Progenitor cell of endocrine pancreas (in vitro differentiated cells): Measurements from ENCODE around the gene ACOXL. TPM values are rescaled to one million over a fixed set of nuclear protein-coding genes. Genes with fewer than 3 reads are reported as not detected.

Source experiments
- DNase-seq: peaks from one replicate; pipeline ENCODE4 v3.0.0; 2021; ENCODE audit warnings: low spot score; ENCODE audit not compliant: unreplicated experiment
- H3K27ac Mint-ChIP-seq: 2 replicates; pipeline ENCODE4 v1.8.0; 2021; ENCODE audit warnings: mild to moderate bottlenecking, moderate library complexity, mixed read lengths
- H3K27me3 Mint-ChIP-seq: 2 replicates; pipeline ENCODE4 v1.8.0; 2021; ENCODE audit warnings: mixed read lengths
- H3K36me3 Mint-ChIP-seq: 2 replicates; pipeline ENCODE4 v1.8.0; 2022; ENCODE audit warnings: mixed read lengths; ENCODE audit not compliant: insufficient read depth
- H3K4me1 Mint-ChIP-seq: 2 replicates; pipeline ENCODE4 v1.8.0; 2021; ENCODE audit warnings: low read depth, mixed read lengths
- H3K4me3 Mint-ChIP-seq: 2 replicates; pipeline ENCODE4 v1.8.0; 2021; ENCODE audit warnings: low read depth, mild to moderate bottlenecking, moderate library complexity, mixed read lengths
- H3K9me3 Mint-ChIP-seq: 2 replicates; pipeline ENCODE4 v1.8.0; 2021; ENCODE audit warnings: low read depth, mixed read lengths
- total RNA-seq: library from RNA; stranded (reverse); gene quantifications from 2 replicates; pipeline ENCODE4 v1.2.1, GENCODE V29; 2021
- TF ChIP-seq, protein P1 (sequence below): fragments of 200-600 bp; sonication (generic); IDR thresholded peaks from one replicate; pipeline ENCODE4 v1.5.0; 2021; ENCODE audit warnings: antibody characterized with exemption, mild to moderate bottlenecking; ENCODE audit not compliant: unreplicated experiment

The ACOXL gene
- total RNA-seq, 1 donor from 2014 or later, result 0.19 TPM

DNA sequence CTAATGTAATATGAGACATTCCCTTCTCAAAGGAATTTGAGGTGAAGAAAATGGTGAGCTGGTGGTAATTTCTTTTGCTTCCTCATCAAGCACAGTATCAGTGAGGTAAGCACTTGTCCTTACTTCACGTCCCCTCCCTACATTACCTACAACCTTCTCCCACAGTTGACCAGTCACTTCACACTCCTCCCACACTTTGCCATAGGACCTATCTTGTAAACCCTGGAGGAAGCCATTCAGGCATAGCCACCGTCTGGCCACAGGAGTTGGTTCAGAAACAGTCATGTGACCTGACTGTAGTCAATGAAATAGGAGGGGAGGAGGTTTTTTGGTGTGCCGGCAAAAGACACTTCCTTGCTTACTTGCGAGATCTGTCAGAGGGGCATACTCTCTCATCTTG, 12.1 kb downstream of the ACOXL start:
- no peak overlapping the region for H3K27ac Mint-ChIP-seq
- peaks cover 13% of the 10 kb centered on the region for H3K4me1 Mint-ChIP-seq
- H3K36me3 Mint-ChIP-seq, result no peaks in the 10 kb centered on the region
- TF ChIP-seq, protein P1, sequence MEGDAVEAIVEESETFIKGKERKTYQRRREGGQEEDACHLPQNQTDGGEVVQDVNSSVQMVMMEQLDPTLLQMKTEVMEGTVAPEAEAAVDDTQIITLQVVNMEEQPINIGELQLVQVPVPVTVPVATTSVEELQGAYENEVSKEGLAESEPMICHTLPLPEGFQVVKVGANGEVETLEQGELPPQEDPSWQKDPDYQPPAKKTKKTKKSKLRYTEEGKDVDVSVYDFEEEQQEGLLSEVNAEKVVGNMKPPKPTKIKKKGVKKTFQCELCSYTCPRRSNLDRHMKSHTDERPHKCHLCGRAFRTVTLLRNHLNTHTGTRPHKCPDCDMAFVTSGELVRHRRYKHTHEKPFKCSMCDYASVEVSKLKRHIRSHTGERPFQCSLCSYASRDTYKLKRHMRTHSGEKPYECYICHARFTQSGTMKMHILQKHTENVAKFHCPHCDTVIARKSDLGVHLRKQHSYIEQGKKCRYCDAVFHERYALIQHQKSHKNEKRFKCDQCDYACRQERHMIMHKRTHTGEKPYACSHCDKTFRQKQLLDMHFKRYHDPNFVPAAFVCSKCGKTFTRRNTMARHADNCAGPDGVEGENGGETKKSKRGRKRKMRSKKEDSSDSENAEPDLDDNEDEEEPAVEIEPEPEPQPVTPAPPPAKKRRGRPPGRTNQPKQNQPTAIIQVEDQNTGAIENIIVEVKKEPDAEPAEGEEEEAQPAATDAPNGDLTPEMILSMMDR, result no peak
- peaks cover 73% of the 10 kb centered on the region for H3K27me3 Mint-ChIP-seq
- no peak for DNase-seq
- H3K4me3 Mint-ChIP-seq, result no peak overlapping the region
- H3K9me3 Mint-ChIP-seq, result no peaks in the 10 kb centered on the region

DNA sequence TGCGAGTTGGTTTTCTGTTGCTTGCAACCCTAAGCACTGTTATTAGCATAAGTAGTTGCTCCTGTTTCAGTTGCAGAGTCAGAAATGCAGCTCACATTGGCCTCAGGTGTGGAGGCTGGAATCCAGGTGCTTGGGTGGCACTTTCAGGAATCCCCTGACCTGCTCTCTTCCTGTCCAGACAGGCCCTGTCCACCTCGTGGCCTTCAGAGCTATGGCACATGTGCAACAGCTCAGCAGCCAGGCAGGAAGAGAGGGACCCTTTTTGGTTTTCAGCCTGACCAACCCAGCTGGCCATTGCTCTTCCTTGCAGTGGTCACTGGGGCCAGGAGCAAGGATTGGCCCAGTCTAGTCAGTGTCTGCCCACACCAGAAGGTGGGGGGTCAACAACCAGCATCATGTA, 12.7 kb downstream of the ACOXL start:
- Mint-ChIP-seq H3K4me3 (no peak overlapping the region), H3K36me3 (no peaks in the 10 kb centered on the region), H3K9me3 (no peaks in the 10 kb centered on the region), H3K27ac (no peak overlapping the region), H3K4me1 (peaks cover 13% of the 10 kb centered on the region), H3K27me3 (peaks cover 76% of the 10 kb centered on the region)
- TF ChIP-seq, protein P1, result no peak
- DNase-seq, result no peak

DNA sequence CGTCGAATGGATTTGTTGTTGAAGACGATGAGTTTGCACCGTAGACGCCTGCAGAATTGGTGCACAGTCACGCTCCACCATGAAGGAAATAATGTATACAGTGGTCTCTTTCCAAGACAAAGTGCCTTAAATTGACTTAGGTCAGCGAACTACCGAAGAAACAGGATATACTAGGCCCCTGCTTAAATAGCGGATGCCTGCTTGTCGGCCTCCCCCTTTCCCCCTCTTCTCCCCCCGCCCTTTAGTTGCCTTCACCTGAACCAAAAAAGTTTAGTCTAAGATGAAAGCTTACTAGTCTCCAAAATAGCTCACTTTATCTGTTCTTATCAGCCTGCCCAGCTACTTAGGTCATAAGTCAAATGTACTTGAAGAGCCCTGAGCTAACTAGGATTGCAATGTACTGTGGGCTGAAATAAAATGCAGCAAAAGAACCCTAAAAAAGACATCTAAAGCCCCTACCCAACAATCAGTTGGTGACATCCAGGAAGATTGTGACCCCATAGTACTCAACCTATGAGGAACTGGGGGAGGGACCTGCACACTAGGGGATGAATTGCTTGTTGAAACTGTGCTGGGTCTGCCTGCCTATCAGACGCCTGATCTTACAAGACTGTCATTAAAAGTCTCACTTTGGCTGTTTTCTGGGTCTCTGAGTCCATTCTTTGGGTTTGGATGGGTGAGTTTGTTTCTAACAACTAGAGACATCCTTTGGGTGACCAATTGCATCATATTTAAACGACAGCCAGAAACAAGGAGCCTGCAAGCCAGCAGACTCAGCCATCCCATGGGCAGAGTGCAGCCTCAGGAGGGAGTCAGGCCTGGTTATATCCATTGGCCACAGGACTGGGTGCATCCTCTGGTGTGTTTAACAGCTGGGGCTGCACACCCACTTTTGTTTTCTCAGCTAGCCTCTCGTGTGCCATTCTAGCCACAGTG, 14.5 kb downstream of the ACOXL start:
- Mint-ChIP-seq H3K9me3 (no peaks in the 10 kb centered on the region), H3K4me1 (peaks cover 13% of the 10 kb centered on the region), H3K36me3 (no peaks in the 10 kb centered on the region), H3K27me3 (peaks cover 63% of the 10 kb centered on the region), H3K27ac (no peak overlapping the region), H3K4me3 (no peak overlapping the region)
- TF ChIP-seq, protein P1, result no peak
- DNase-seq, result no peak

DNA sequence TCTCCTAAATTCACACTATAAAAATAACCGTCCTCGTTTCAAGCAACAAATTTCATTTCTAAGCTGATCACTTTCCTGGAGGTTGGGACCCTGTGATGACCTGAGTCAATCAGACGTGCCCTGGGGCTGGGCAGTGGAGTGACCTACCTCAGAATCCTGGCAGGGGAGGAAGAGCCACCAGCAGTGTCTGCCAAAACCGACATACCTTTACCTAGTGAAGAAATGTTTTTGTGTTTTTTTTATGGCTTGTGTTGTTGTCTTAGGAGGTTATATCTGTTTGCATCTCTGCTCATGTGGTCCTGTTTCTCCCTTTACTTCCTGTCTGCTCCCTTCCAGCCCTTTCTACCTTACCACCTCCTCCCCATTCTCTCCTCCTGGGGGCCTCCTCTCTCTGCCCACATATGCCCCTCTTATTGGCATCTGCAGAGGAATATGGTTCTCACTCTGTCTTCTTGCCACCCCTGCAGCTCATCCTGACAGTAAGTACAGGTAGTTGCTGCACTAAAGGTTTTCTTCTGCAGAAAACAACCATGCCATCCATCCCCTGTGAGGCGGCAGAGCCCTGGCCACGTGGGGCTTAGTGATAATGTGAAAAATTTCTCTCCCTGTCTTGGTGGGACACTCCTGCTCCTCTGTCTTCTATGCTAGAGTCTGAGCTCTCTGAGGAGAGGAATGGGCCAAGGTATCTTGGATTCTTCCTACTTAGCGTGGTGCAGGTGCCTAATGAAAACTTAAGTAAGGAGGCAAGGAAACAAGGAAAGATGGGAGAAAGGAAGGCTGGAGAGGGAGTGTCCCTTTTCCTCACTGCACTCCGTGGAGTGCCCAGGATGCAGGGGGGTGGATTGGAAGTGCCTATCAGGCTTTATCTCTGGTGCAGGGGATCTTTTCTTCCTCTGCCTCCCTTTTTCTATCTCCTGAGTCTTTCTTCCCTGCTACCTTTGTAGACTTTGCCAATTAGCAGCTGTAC, 15.4 kb downstream of the ACOXL start:
- peaks cover 53% of the 10 kb centered on the region for H3K27me3 Mint-ChIP-seq
- H3K4me1 Mint-ChIP-seq, result peaks cover 13% of the 10 kb centered on the region
- H3K36me3 Mint-ChIP-seq, result no peaks in the 10 kb centered on the region
- H3K4me3 Mint-ChIP-seq, result no peak overlapping the region
- TF ChIP-seq, protein P1, result no peak
- no peaks in the 10 kb centered on the region for H3K9me3 Mint-ChIP-seq
- no peak for DNase-seq
- no peak overlapping the region for H3K27ac Mint-ChIP-seq

DNA sequence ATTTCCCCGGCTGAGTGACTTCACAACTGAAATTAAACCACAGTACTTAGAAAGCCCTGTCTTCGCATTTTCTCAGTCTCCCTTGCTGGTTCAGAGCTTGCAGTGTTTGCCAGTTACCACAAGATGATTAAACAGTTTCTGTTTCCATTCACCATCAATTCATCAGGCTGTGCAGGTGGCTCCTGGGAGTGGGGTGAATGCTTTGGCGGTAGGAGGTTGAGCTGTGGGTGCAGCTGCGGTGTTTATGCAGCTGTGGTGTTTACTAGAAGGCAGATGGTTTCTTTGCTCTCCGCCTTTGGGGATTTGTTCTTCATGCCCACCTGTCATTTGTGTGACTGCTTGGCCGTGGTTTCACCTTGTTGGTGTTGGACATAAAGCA, 16.1 kb downstream of the ACOXL start:
- Mint-ChIP-seq H3K4me3 (no peak overlapping the region), H3K27ac (no peak overlapping the region), H3K27me3 (peaks cover 50% of the 10 kb centered on the region), H3K9me3 (no peaks in the 10 kb centered on the region), H3K4me1 (peaks cover 13% of the 10 kb centered on the region), H3K36me3 (no peaks in the 10 kb centered on the region)
- no peak for DNase-seq
- TF ChIP-seq, protein P1, result no peak
